ENCODE measurements around the gene GALNT10.

GRCh38 chr5:154295551-154295950, 105.0 kb downstream of the GALNT10 start:
- TF ChIP-seq CTCF (IDR thresholded peaks at IDR 0.05) (no peak), POLR2AphosphoS5 (IDR thresholded peaks at IDR 0.05; ENCODE audit: low read depth, low read length) (no peak), RCOR1 (IDR thresholded peaks at IDR 0.05; ENCODE audit: low read length) (no peak), EZH2phosphoT487 (IDR thresholded peaks at IDR 0.05; ENCODE audit: borderline replicate concordance, low read depth) (no peak), RXRA (IDR thresholded peaks at IDR 0.05; ENCODE audit: borderline replicate concordance, low read depth) (no peak), GATA2 (CRISPR knock-in tag; IDR thresholded peaks at IDR 0.05) (no peak), FOXJ3 (CRISPR knock-in tag; IDR thresholded peaks at IDR 0.05) (no peak), EP300 (IDR thresholded peaks at IDR 0.05; ENCODE audit: borderline replicate concordance in 1 of 2, low read depth in 1 of 2, low read length in 1 of 2) (no peak), TCF12 (IDR thresholded peaks at IDR 0.05) (no peak)
- TF ChIP-seq, protein P1, sequence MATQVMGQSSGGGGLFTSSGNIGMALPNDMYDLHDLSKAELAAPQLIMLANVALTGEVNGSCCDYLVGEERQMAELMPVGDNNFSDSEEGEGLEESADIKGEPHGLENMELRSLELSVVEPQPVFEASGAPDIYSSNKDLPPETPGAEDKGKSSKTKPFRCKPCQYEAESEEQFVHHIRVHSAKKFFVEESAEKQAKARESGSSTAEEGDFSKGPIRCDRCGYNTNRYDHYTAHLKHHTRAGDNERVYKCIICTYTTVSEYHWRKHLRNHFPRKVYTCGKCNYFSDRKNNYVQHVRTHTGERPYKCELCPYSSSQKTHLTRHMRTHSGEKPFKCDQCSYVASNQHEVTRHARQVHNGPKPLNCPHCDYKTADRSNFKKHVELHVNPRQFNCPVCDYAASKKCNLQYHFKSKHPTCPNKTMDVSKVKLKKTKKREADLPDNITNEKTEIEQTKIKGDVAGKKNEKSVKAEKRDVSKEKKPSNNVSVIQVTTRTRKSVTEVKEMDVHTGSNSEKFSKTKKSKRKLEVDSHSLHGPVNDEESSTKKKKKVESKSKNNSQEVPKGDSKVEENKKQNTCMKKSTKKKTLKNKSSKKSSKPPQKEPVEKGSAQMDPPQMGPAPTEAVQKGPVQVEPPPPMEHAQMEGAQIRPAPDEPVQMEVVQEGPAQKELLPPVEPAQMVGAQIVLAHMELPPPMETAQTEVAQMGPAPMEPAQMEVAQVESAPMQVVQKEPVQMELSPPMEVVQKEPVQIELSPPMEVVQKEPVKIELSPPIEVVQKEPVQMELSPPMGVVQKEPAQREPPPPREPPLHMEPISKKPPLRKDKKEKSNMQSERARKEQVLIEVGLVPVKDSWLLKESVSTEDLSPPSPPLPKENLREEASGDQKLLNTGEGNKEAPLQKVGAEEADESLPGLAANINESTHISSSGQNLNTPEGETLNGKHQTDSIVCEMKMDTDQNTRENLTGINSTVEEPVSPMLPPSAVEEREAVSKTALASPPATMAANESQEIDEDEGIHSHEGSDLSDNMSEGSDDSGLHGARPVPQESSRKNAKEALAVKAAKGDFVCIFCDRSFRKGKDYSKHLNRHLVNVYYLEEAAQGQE (IDR thresholded peaks at IDR 0.05; ENCODE audit: low read depth, low read length): no peak
- TF ChIP-seq, protein P2, sequence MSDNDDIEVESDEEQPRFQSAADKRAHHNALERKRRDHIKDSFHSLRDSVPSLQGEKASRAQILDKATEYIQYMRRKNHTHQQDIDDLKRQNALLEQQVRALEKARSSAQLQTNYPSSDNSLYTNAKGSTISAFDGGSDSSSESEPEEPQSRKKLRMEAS (IDR thresholded peaks at IDR 0.05; ENCODE audit: low read depth): no peak
- TF ChIP-seq, protein P3, sequence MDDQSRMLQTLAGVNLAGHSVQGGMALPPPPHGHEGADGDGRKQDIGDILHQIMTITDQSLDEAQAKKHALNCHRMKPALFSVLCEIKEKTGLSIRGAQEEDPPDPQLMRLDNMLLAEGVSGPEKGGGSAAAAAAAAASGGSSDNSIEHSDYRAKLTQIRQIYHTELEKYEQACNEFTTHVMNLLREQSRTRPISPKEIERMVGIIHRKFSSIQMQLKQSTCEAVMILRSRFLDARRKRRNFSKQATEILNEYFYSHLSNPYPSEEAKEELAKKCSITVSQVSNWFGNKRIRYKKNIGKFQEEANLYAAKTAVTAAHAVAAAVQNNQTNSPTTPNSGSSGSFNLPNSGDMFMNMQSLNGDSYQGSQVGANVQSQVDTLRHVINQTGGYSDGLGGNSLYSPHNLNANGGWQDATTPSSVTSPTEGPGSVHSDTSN (IDR thresholded peaks at IDR 0.05): no peak
